HepG2 (cell line): Measurements from ENCODE around the gene HLA-G. TPM values are rescaled to one million over a fixed set of nuclear protein-coding genes. Genes with fewer than 3 reads are reported as not detected.

Experiments
- ATAC-seq: fragments of 200-7000 bp; cut with Tn5 transposase; 3 replicates; pipeline ENCODE4 v1.9.1; 2020; ENCODE audit warnings: mild to moderate bottlenecking, moderate library complexity
- BruUV-seq: library from RNA; stranded (reverse); fragments of 400-500 nt; replicated peaks from 2 replicates; lab custom pipeline; 2021; lab: Mats Ljungman, UMichigan
- CTCF ChIA-PET: fragments of 300-600 bp; formaldehyde crosslinking; extraction: SDS; loops from one replicate; lab custom pipeline; 2021; ENCODE audit warnings: low total read pairs, inconsistent platforms, low intra/inter-chr PET ratio; lab: Yijun Ruan, JAX
- POLR2A ChIA-PET: fragments of 350-600 bp; sonication (Branson Sonifier 250); formaldehyde crosslinking; loops from one replicate; lab custom pipeline; 2020; ENCODE audit warnings: antibody characterized with exemption, inconsistent platforms; lab: Yijun Ruan, JAX
- DNase-seq: peaks from one replicate; pipeline ENCODE4 v3.0.0-alpha.2; 2015; ENCODE audit warnings: low spot score
- FAIRE-seq: peaks from 3 replicates; lab custom pipeline; 2011; peaks lifted over from hg19 to GRCh38; lab: Jason Lieb, UNC
- H2AFZ ChIP-seq: one replicate; pipeline ENCODE4 v1.6.1; 2011; ENCODE audit warnings: low read length, inconsistent platforms
- H3K27ac ChIP-seq: fragments of 300-600 bp; 3 replicates; pipeline ENCODE4 v1.8.0; 2011; ENCODE audit warnings: mixed run types, mild to moderate bottlenecking, mixed read lengths, low read length, inconsistent platforms; ENCODE audit not compliant: insufficient read depth; ENCODE audit errors: extremely low read length
- H3K27me3 ChIP-seq, 2 experiments: fragments of 200-600 bp in 1 of 2; 2 replicates in 1 of 2; 3 replicates in 1 of 2; pipeline versions ENCODE4 v1.6.0 to v1.8.0; 2011; ENCODE audit warnings: low read length in 2 of 2, mild to moderate bottlenecking in 2 of 2, moderate library complexity in 2 of 2, inconsistent platforms in 1 of 2; ENCODE audit not compliant: insufficient read depth in 2 of 2, control insufficient read depth in 1 of 2
- H3K36me3 ChIP-seq, 2 experiments: fragments of 200-600 bp in 1 of 2; replicated peaks in 1 of 2; 2 replicates in 1 of 2; 3 replicates in 1 of 2; pipeline versions ENCODE4 v1.5.1 to v1.8.0; 2011; ENCODE audit warnings: low read length in 2 of 2, inconsistent platforms in 1 of 2; ENCODE audit not compliant: insufficient read depth in 2 of 2, control insufficient read depth in 1 of 2
- H3K4me1 ChIP-seq: 2 replicates; pipeline ENCODE4 v1.5.1; 2012; ENCODE audit warnings: low read length, inconsistent platforms; ENCODE audit not compliant: insufficient read depth
- H3K4me2 ChIP-seq: 2 replicates; pipeline ENCODE4 v1.6.0; 2011; ENCODE audit warnings: low read depth, low read length, inconsistent platforms
- H3K4me3 ChIP-seq, 3 experiments: fragments of 200-600 bp in 1 of 3; sonication (generic), shearing (Covaris generic) in 1 of 3; replicated peaks in 1 of 3; 2 replicates each; pipeline ENCODE4 v1.5.1; 2011 to 2016; ENCODE audit warnings: low read length in 3 of 3, inconsistent platforms in 2 of 3, low read depth in 2 of 3, mild to moderate bottlenecking in 2 of 3, control low read depth in 1 of 3, mixed read lengths in 1 of 3; ENCODE audit not compliant: insufficient read depth in 1 of 3
- H3K79me2 ChIP-seq: one replicate; pipeline ENCODE4 v1.6.1; 2011; ENCODE audit warnings: low read length, inconsistent platforms; ENCODE audit not compliant: insufficient read depth
- H3K9ac ChIP-seq: 2 replicates; pipeline ENCODE4 v1.6.0; 2011; ENCODE audit warnings: mild to moderate bottlenecking, low read depth, low read length, inconsistent platforms; ENCODE audit not compliant: insufficient read depth
- H3K9me3 ChIP-seq: 2 replicates; pipeline ENCODE4 v1.5.1; 2012; ENCODE audit warnings: mild to moderate bottlenecking, low read length
- H4K20me1 ChIP-seq: 2 replicates; pipeline ENCODE4 v1.6.0; 2011; ENCODE audit warnings: inconsistent platforms, mild to moderate bottlenecking, low read length, moderate library complexity; ENCODE audit not compliant: insufficient read depth
- ARHGAP35 ChIP-seq: sonication (generic); formaldehyde crosslinking; IDR thresholded peaks from 2 replicates; pipeline ENCODE4 v1.9.0; 2022; ENCODE audit warnings: mild to moderate bottlenecking, inconsistent platforms, moderate library complexity, missing genetic modification reagents, borderline replicate concordance
- CBX5 ChIP-seq: sonication (generic); formaldehyde crosslinking; IDR thresholded peaks from 2 replicates; pipeline ENCODE4 v1.4.0; 2020; ENCODE audit warnings: missing genetic modification reagents, borderline replicate concordance
- CCAR2 ChIP-seq: fragments of 200-400 bp; formaldehyde crosslinking; optimal IDR thresholded peaks from 2 replicates; pipeline ENCODE3; 2018; ENCODE audit warnings: low read depth, mild to moderate bottlenecking, low read length, moderate library complexity
- ZFP1 ChIP-seq: IDR thresholded peaks from 2 replicates; pipeline ENCODE4 v1.6.1; 2016
- ZNF230 ChIP-seq: sonication (generic); formaldehyde crosslinking; IDR thresholded peaks from 2 replicates; pipeline ENCODE4 v1.4.0; 2020; ENCODE audit warnings: mild to moderate bottlenecking, missing genetic modification reagents
- WGBS: methylation state at CpG from one replicate; pipeline ENCODE4 v1.1.6; 2017; ENCODE audit warnings: low lambda C conversion rate; 5-methylcytosine and 5-hydroxymethylcytosine counted together
- in situ Hi-C: cut with HindIII; loops from 2 replicates; pipeline ENCODE4 v1.10.0; 2017; ENCODE audit warnings: low pct_unique_long_range_greater_than_20kb; ENCODE audit not compliant: extremely low pct_ligation_motif_present
- intact Hi-C: fragments of 100-400 bp; cut with micrococcal nuclease; formaldehyde crosslinking; loops from one replicate; pipeline ENCODE4 v1.10.0; 2022; ENCODE audit not compliant: unreplicated experiment
- polyA plus RNA-seq, 8 experiments: library from polyadenylated mRNA; depleted of rRNA in 3 of 8; stranded (reverse) in 7 of 8; unstranded in 1 of 8; fragments of >200 nt; fragmentation: Illumina TruSeq in 4 of 8; extraction: Trizol in 4 of 8; gene quantifications; 2 replicates each; pipeline versions ENCODE4 v1.2.1 to v1.2.3, GENCODE V29; 2011 to 2016; ENCODE audit warnings: low read depth in 4 of 8, missing spikeins in 1 of 8, mixed read lengths in 1 of 8; ENCODE audit not compliant: insufficient read depth in 1 of 8
- total RNA-seq, 5 experiments: library from RNA; depleted of rRNA; stranded (reverse); fragments of >200 nt; fragmentation: Illumina TruSeq; extraction: Trizol; gene quantifications; 2 replicates each; pipeline ENCODE4 v1.2.3, GENCODE V29; 2016; ENCODE audit warnings: low read depth in 1 of 5
- TF ChIP-seq, protein P1 (sequence below): sonication (generic); formaldehyde crosslinking; IDR thresholded peaks from 2 replicates; pipeline ENCODE4 v1.5.1; 2020; ENCODE audit warnings: mild to moderate bottlenecking, missing genetic modification reagents
- TF ChIP-seq, protein P2 (sequence below): sonication (generic); formaldehyde crosslinking; IDR thresholded peaks from 2 replicates; pipeline ENCODE4 v1.4.0; 2020; ENCODE audit warnings: missing genetic modification reagents, borderline replicate concordance

HLA-G gene
- total and polyA plus RNA-seq, 2 of the 13 experiments (the other 11 are each of a cell fraction or from before 2014, with no cell fraction given) = 0.29 to 0.30 TPM

DNA sequence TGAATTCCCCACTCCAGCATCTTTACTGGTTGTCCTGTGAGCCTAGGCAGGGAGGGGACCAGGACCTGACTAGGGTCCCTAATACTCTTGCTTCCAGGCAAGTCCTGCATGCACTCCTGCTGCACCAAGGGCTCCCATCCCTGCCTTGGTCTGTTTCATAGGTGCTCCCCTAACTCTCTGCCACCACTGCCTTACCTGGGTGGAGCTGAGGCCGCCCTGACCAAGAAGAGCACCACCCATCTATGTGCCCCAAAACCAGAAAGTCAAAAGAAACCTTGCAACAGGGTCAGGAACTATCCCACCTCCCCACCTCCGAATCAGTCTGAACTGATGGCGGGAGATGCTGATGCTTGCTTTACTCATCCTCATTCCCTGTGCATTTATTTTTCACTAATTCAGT lies 23.6 kb downstream of the HLA-G start:
- in situ Hi-C loops = no loop called here
- no peak overlapping the region for H3K4me2 ChIP-seq
- H3K27ac ChIP-seq = no peak overlapping the region
- ATAC-seq = no peak
- BruUV-seq = no TSS peak
- no peak overlapping the region for H3K9ac ChIP-seq
- POLR2A ChIA-PET = no interaction called here
- H3K79me2 ChIP-seq = no peaks in the 10 kb centered on the region
- intact Hi-C loops = no loop called here
- no peaks in the 10 kb centered on the region for H3K36me3 ChIP-seq
- no peak for DNase-seq
- FAIRE-seq = no peak
- H3K27me3 ChIP-seq = no peaks in the 10 kb centered on the region; a peak in 2 of 5 replicates
- H3K4me3 ChIP-seq = no peak overlapping the region
- no peaks in the 10 kb centered on the region for H3K9me3 ChIP-seq
- CTCF ChIA-PET = interaction anchor here (6.8 kb wide), 1 partner anchor 162 kb away, joined by 134 read pairs; no protein-coding TSS in a partner anchor
- WGBS = 43% methylated on average over 3 of the region's 3 CpGs
- no peak for TF ChIP-seq ZFP1 (CRISPR knock-in tag)
- no peak for TF ChIP-seq ZNF230
- no peak for TF ChIP-seq ARHGAP35 (CRISPR knock-in tag)
- TF ChIP-seq CCAR2 = no peak
- TF ChIP-seq CBX5 = no peak
- TF ChIP-seq, protein P1, sequence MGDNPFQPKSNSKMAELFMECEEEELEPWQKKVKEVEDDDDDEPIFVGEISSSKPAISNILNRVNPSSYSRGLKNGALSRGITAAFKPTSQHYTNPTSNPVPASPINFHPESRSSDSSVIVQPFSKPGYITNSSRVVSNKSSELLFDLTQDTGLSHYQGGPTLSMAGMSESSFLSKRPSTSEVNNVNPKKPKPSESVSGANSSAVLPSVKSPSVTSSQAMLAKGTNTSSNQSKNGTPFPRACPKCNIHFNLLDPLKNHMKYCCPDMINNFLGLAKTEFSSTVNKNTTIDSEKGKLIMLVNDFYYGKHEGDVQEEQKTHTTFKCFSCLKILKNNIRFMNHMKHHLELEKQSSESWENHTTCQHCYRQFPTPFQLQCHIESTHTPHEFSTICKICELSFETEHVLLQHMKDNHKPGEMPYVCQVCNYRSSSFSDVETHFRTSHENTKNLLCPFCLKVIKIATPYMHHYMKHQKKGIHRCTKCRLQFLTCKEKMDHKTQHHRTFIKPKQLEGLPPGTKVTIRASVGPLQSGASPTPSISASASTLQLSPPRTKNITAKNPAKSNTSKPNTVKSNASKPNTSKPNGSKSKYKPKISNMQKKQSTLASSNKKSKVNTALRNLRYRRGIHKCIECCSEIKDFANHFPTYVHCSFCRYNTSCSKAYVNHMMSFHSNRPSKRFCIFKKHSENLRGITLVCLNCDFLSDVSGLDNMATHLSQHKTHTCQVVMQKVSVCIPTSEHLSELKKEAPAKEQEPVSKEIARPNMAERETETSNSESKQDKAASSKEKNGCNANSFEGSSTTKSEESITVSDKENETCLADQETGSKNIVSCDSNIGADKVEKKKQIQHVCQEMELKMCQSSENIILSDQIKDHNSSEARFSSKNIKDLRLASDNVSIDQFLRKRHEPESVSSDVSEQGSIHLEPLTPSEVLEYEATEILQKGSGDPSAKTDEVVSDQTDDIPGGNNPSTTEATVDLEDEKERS (CRISPR knock-in tag) = no peak
- TF ChIP-seq, protein P2, sequence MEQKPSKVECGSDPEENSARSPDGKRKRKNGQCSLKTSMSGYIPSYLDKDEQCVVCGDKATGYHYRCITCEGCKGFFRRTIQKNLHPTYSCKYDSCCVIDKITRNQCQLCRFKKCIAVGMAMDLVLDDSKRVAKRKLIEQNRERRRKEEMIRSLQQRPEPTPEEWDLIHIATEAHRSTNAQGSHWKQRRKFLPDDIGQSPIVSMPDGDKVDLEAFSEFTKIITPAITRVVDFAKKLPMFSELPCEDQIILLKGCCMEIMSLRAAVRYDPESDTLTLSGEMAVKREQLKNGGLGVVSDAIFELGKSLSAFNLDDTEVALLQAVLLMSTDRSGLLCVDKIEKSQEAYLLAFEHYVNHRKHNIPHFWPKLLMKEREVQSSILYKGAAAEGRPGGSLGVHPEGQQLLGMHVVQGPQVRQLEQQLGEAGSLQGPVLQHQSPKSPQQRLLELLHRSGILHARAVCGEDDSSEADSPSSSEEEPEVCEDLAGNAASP (CRISPR knock-in tag) = no peak
- no peak overlapping the region for H2AFZ ChIP-seq
- no peaks in the 10 kb centered on the region for H4K20me1 ChIP-seq
- H3K4me1 ChIP-seq = no peaks in the 10 kb centered on the region
